NCI-H1092 (cell line): ENCODE results near the gene SMYD4.
"Not testable (repeated sequence)": the region's sequence is repeated elsewhere in the genome, so short reads cannot be mapped to it uniquely, and the experiment has no call there.

Source experiments
- DNase-seq: peaks from one replicate; lab custom pipeline; 2025; lab: John Stamatoyannopoulos, UW

The SMYD4 gene

GRCh38 chr17:1783271-1783670, 46.4 kb downstream of the SMYD4 start:
- DNase-seq, result no peak

- no peak for DNase-seq
These were observed 47.5 kb downstream of the SMYD4 start for GRCh38 chr17:1782171-1782567.

- DNase-seq, result no peak
These were observed 50.1 kb downstream of the SMYD4 start for GRCh38 chr17:1779571-1780131.

- DNase-seq, result no peak
These were observed 52.8 kb downstream of the SMYD4 start for GRCh38 chr17:1776857-1777256.

- no peak for DNase-seq
These were observed 53.4 kb downstream of the SMYD4 start for GRCh38 chr17:1776328-1776727.

- DNase-seq, result no peak
These were observed 55.1 kb downstream of the SMYD4 start for GRCh38 chr17:1774390-1775176.

- DNase-seq, result no peak
These were observed 56.0 kb downstream of the SMYD4 start for GRCh38 chr17:1773696-1774181.

GRCh38 chr17:1773000-1773695, 56.6 kb downstream of the SMYD4 start:
- DNase-seq, result not testable (repeated sequence)

GRCh38 chr17:1769822-1770477, 59.8 kb downstream of the SMYD4 start:
- no peak for DNase-seq

GRCh38 chr17:1767358-1767757, 62.3 kb downstream of the SMYD4 start:
- DNase-seq, result no peak

- no peak for DNase-seq
These were observed 63.1 kb downstream of the SMYD4 start for GRCh38 chr17:1766382-1767135.

GRCh38 chr17:1765576-1765975, 64.1 kb downstream of the SMYD4 start:
- DNase-seq, result no peak

- not testable (repeated sequence) for DNase-seq
These were observed 65.0 kb downstream of the SMYD4 start for GRCh38 chr17:1764705-1765104.

- DNase-seq, result no peak
These were observed 65.4 kb downstream of the SMYD4 start for GRCh38 chr17:1764284-1764683.

GRCh38 chr17:1762901-1763898, 66.5 kb downstream of the SMYD4 start:
- no peak for DNase-seq

GRCh38 chr17:1762233-1762900, 67.3 kb downstream of the SMYD4 start:
- DNase-seq, result no peak

- no peak for DNase-seq
These were observed 70.2 kb downstream of the SMYD4 start for GRCh38 chr17:1759529-1759928.

- DNase-seq, result no peak
These were observed 70.9 kb downstream of the SMYD4 start for GRCh38 chr17:1758807-1759206.

- no peak for DNase-seq
These were observed 73.9 kb downstream of the SMYD4 start for GRCh38 chr17:1755827-1756262.
